ENCODE results near the gene MYH2. TPM values are rescaled to one million over a fixed set of nuclear protein-coding genes. Genes with fewer than 3 reads are reported as not detected.

MYH2 gene
- under 1 TPM; 0.05 to 0.17 TPM for total RNA-seq
- polyA plus RNA-seq (ENCODE audit: insufficient read length in 6 of 6), result not detected
- long read RNA-seq, donor 1, result 0 reads
- long read RNA-seq, donor 2, result 0 reads
- long read RNA-seq, donor 3, result 0 reads
- long read RNA-seq, donor 4, result 0 reads
- long read RNA-seq, donor 5, result 0 reads
- long read RNA-seq, donor 6, result 0 reads
- long read RNA-seq, donor 7, result 0 reads
- long read RNA-seq, donor 8, result 0 reads
- long read RNA-seq, donor 9, result 0 reads
- long read RNA-seq, donor 10, result 0 reads
- long read RNA-seq, donor 11, result 0 reads
- long read RNA-seq, donor 12, result 0 reads

DNA sequence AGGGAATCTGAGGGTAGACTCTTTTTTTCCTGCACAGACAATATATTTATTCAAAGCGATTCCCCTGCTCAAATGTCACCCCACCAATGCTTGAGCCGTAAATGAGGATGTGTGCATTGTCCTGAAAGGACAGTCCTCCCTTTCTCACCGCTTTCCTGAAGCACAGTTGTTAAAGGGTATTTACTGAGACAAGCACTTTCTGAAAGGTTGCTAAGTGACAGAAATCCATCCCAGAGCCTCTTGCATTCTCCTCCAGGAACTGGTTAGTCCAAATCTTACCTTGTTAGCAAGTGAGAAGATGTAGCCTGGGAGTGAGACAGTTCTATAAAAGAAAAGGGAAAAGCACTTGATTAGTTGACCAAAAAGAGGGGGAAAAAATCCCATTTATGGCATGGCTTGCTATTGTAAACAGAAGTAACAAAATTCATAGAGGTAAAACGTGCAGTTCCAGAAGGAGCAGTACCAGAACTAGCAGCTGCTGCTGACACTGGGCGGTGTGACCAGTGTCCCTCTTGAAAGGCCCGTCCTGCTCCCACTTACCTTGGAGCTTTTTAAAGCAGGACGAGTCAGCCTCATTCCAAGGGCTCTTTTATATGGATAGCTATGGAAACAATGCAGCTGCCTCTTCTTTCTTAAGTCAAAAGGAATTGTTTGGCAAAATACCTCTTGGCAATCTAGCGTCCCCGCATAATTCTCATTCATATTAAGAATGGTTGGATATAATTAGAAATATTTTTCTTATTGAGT lies at the start of gene MYH2:
Gene MYH2, minus strand, starts transcription at position 563 of the 747 bp plus-strand sequence. CDS start 1,738 bp downstream, outside the sequence.
- Histone ChIP-seq H3K27me3 (peaks cover 0 to 12% of the 10 kb centered on the region in 2 donors), H3K36me3 (no peaks in the 10 kb centered on the region), H3K27ac (no peak within 1 kb of the TSS), H3K4me3 (no peak within 1 kb of the TSS), H3K4me1 (no peaks in the 10 kb centered on the region), H3K9me3 (no peaks in the 10 kb centered on the region)
- DNase-seq (no peak), ATAC-seq (no peak)
- TF ChIP-seq, protein P1, sequence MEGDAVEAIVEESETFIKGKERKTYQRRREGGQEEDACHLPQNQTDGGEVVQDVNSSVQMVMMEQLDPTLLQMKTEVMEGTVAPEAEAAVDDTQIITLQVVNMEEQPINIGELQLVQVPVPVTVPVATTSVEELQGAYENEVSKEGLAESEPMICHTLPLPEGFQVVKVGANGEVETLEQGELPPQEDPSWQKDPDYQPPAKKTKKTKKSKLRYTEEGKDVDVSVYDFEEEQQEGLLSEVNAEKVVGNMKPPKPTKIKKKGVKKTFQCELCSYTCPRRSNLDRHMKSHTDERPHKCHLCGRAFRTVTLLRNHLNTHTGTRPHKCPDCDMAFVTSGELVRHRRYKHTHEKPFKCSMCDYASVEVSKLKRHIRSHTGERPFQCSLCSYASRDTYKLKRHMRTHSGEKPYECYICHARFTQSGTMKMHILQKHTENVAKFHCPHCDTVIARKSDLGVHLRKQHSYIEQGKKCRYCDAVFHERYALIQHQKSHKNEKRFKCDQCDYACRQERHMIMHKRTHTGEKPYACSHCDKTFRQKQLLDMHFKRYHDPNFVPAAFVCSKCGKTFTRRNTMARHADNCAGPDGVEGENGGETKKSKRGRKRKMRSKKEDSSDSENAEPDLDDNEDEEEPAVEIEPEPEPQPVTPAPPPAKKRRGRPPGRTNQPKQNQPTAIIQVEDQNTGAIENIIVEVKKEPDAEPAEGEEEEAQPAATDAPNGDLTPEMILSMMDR (IDR thresholded peaks at IDR 0.05), result no peak
- intact Hi-C loops (cut with DNase I), result no loop called here

DNA sequence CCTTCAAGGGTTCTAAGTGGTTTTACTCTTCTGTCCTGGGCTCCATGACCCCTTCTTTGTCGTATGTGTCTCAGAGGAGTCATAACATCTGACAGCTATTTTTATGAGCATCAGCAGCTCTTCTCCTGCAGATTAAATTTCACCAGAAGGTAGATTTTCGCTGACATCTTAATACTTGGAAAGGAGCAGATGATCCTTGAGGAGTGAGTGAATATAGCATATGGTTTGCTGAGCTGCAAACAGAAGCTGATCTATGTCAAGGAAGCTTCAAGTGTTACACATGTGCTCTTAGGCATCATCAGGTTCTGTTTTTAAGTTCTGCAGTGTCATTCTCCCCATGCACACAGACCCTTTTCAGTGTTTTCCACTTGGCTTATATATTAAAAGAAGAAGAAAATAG lies 49.2 kb upstream of the MYH2 start:
- Histone ChIP-seq H3K9me3 (no peaks in the 10 kb centered on the region), H3K36me3 (no peaks in the 10 kb centered on the region), H3K4me1 (no peaks in the 10 kb centered on the region), H3K4me3 (no peak overlapping the region), H3K27ac (no peak overlapping the region), H3K27me3 (peaks cover 0 to 32% of the 10 kb centered on the region in 2 donors)
- intact Hi-C loops (cut with DNase I), result no loop called here
- DNase-seq (no peak), ATAC-seq (no peak)
- TF ChIP-seq, protein P1 (IDR thresholded peaks at IDR 0.05), result no peak

DNA sequence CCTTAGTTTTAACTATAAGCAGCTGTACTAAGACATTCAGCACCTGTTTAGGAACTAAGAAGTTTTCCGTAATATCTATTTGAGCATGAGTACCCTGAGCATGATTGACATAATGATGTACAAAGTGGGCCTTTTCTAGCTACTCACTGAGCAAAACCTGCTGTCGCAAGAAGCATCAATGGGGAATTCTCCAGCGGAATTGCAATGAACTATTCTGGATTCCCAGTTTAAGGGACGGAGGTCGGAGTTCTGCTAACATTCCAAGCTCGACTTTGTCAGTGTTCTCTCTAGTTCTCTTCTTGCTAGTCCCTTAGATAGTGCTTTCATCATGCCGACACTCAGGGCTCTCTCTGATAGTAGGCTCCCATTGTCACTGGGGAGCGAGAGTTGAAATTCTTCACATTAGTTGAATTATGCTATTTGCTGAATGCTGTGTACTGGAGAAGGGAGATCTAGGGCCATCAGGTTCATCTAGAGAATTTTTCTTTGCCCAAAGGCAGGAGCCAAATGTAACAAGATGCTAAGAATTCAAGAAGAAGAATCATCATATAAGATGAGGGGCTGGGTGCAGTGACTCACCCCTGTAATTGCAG lies 40.2 kb upstream of the MYH2 start:
- no peak overlapping the region for H3K27ac ChIP-seq
- ATAC-seq (no peak), DNase-seq (no peak)
- H3K9me3 ChIP-seq, result no peaks in the 10 kb centered on the region
- TF ChIP-seq, protein P1 (IDR thresholded peaks at IDR 0.05), result no peak
- H3K4me1 ChIP-seq, result no peaks in the 10 kb centered on the region
- no peak overlapping the region for H3K4me3 ChIP-seq
- peaks cover 0 to 18% of the 10 kb centered on the region in 2 donors for H3K27me3 ChIP-seq
- H3K36me3 ChIP-seq, result no peaks in the 10 kb centered on the region
- intact Hi-C loops (cut with DNase I), result no loop called here

DNA sequence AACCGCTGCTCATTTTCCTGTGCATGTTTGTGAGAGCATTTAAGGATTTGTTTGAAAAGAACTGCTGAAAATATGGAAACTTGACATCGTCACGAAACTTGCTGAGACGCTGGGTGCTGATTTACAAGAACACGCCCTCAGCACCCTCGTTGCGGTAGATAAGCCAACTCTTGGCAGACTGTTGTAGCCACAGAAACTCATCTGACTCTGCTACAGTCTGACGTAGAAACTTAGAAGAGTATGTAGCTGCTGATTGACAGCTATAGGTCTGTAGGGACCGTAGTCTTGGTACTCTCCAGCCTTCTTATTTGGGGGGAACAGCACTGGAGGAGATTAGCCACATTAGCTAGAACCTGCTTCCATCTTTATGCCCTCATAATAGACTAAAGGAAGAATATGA lies 36.1 kb upstream of the MYH2 start:
- Histone ChIP-seq H3K4me1 (no peaks in the 10 kb centered on the region), H3K27ac (no peak overlapping the region), H3K9me3 (no peaks in the 10 kb centered on the region), H3K4me3 (no peak overlapping the region), H3K27me3 (peaks cover 0 to 22% of the 10 kb centered on the region in 2 donors), H3K36me3 (no peaks in the 10 kb centered on the region)
- intact Hi-C loops (cut with DNase I), result no loop called here
- no peak for DNase-seq
- no peak for ATAC-seq
- TF ChIP-seq, protein P1 (IDR thresholded peaks at IDR 0.05), result no peak

DNA sequence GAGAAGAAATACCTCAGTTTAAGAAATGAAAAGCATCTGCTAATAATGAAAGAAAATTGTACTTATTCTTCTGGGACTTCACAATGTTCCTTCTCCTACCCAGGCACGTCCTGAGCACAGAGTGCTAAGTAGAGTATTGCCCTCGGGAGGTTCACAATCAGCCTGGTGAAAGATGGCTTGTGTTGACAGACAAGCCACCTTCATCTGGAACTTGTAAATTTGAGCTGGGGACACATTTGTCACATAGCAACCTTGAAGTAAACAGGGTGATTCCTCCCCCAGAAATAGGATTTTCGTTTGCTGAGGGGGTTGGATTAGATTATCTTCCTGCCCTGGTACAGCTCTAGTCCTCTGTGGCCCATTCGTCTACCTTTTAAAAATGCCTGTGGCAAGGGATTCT lies 34.4 kb upstream of the MYH2 start:
- intact Hi-C loops (cut with DNase I), result no loop called here
- H3K27me3 ChIP-seq, result peaks cover 0 to 22% of the 10 kb centered on the region in 2 donors
- H3K36me3 ChIP-seq, result no peaks in the 10 kb centered on the region
- no peak for ATAC-seq
- no peak overlapping the region for H3K4me3 ChIP-seq
- no peak for DNase-seq
- H3K9me3 ChIP-seq, result no peaks in the 10 kb centered on the region
- TF ChIP-seq, protein P1 (IDR thresholded peaks at IDR 0.05), result no peak
- no peak overlapping the region for H3K27ac ChIP-seq
- H3K4me1 ChIP-seq, result no peaks in the 10 kb centered on the region
